OCI-LY3 (cell line): ENCODE data around the gene GOLGA6A.

Experiments
- CTCF ChIP-seq: fragments of 200-600, 300-600 bp; sonication (generic); IDR thresholded peaks from 2 replicates; pipeline ENCODE4 v1.5.1; 2014; ENCODE audit warnings: antibody characterized with exemption, low read length, low read depth
- EZH2phosphoT487 ChIP-seq: fragments of 200-600 bp; shearing (Covaris generic); IDR thresholded peaks from 2 replicates; pipeline ENCODE4 v1.6.1; 2018; ENCODE audit warnings: antibody characterized with exemption, mixed run types, low read depth

- TF ChIP-seq EZH2phosphoT487 (no peak), CTCF (no peak)
These were observed 41.3 kb upstream of the GOLGA6A start for GRCh38 chr15:74123658-74124057.
